ENCODE measurements around the gene ZNF536. TPM values are rescaled to one million over a fixed set of nuclear protein-coding genes. Genes with fewer than 3 reads are reported as not detected.

Gene ZNF536
- total and polyA plus RNA-seq, 2 of the 13 experiments (the other 11 are each of a cell fraction or from before 2014, with no cell fraction given): not detected

DNA sequence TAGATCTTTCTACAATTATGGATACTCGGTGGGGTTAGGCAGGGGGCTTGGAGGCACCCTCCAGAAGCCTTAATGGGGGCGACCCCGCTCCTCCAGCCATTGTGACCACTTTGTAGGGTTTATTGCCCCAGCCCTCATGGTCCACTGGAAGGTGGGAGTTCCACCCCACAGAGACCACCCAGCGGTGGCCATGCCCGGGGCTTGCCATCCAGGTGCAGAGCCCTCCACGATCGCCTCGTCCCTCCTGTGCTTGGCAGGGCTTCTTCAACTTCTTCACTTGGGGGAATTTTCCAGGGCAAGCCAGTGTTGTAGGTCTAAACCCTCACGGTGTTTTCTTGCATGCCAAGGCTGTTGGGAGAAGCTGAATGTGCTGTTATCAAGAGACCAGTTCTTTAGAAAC is 16.1 kb downstream of the ZNF536 start:
- ATAC-seq (no peak), FAIRE-seq (no peak), DNase-seq (ENCODE audit: low spot score) (no peak)
- peaks cover 0 to 3% of the 10 kb centered on the region in 2 experiments; a peak in 1 of 5 replicates for H3K27me3 ChIP-seq (ENCODE audit: control insufficient read depth in 1 of 2, insufficient read depth in 2 of 2, low read length in 2 of 2)
- no peak overlapping the region for H3K4me3 ChIP-seq (replicated peaks in 1 of 3; ENCODE audit: insufficient read depth in 1 of 3, low read depth in 2 of 3, low read length in 3 of 3)
- in situ Hi-C loops (cut with HindIII; ENCODE audit: extremely low pct_ligation_motif_present, low pct_unique_long_range_greater_than_20kb) (no loop called here), intact Hi-C loops (cut with micrococcal nuclease; ENCODE audit: unreplicated experiment) (no loop called here)
- H3K9ac ChIP-seq (ENCODE audit: insufficient read depth, low read depth, low read length): no peak overlapping the region
- no peak overlapping the region for H3K27ac ChIP-seq (ENCODE audit: extremely low read length, insufficient read depth, low read length)
- no peaks in the 10 kb centered on the region for H3K9me3 ChIP-seq (ENCODE audit: low read length)
- H3K79me2 ChIP-seq (ENCODE audit: insufficient read depth, low read length): no peaks in the 10 kb centered on the region
- no TSS peak for BruUV-seq (replicated peaks)
- WGBS (ENCODE audit: low lambda C conversion rate): 0% methylated on average over 1 of the region's 9 CpGs
- no peaks in the 10 kb centered on the region for H4K20me1 ChIP-seq (ENCODE audit: insufficient read depth, low read length)
- H3K36me3 ChIP-seq (replicated peaks in 1 of 2; ENCODE audit: control insufficient read depth in 1 of 2, insufficient read depth in 2 of 2, low read length in 2 of 2): no peaks in the 10 kb centered on the region
- H3K4me2 ChIP-seq (ENCODE audit: low read depth, low read length): no peak overlapping the region
- POLR2A ChIA-PET: no interaction called here
- CTCF ChIA-PET (ENCODE audit: low intra/inter-chr PET ratio, low total read pairs): no interaction called here
- TF ChIP-seq ZKSCAN5 (CRISPR knock-in tag; IDR thresholded peaks at IDR 0.05): no peak
- H2AFZ ChIP-seq (ENCODE audit: low read length): no peak overlapping the region
- no peaks in the 10 kb centered on the region for H3K4me1 ChIP-seq (ENCODE audit: insufficient read depth, low read length)

DNA sequence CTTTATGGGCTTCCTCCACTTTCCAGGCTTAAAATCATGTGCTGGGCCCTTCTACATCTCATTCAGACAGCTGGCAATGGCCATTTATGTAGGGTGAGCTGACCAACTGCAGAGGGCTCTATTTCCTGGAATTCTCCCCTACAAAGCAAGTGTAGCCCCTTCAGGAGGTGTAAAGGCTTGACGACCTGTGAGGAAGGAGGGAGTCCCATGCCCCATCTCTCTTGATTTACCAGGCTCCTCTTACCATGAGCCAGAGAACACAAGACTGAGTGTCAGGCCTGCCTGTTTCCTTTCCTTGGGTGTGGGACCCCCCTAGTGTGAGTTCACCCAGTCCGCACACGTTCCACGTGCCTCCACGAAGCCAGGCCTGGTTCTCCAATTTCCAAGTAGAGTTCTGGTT is 16.6 kb downstream of the ZNF536 start:
- no peak overlapping the region for H3K4me2 ChIP-seq (ENCODE audit: low read depth, low read length)
- no TSS peak for BruUV-seq (replicated peaks)
- FAIRE-seq: no peak
- WGBS (ENCODE audit: low lambda C conversion rate): 25% methylated on average over 5 of the region's 5 CpGs
- DNase-seq (ENCODE audit: low spot score): no peak
- ChIA-PET CTCF (ENCODE audit: low intra/inter-chr PET ratio, low total read pairs) (no interaction called here), POLR2A (no interaction called here)
- intact Hi-C loops (cut with micrococcal nuclease; ENCODE audit: unreplicated experiment): no loop called here
- H3K9ac ChIP-seq (ENCODE audit: insufficient read depth, low read depth, low read length): no peak overlapping the region
- no peaks in the 10 kb centered on the region for H4K20me1 ChIP-seq (ENCODE audit: insufficient read depth, low read length)
- H3K4me3 ChIP-seq (replicated peaks in 1 of 3; ENCODE audit: insufficient read depth in 1 of 3, low read depth in 2 of 3, low read length in 3 of 3): no peak overlapping the region
- no peak for ATAC-seq
- H2AFZ ChIP-seq (ENCODE audit: low read length): no peak overlapping the region
- in situ Hi-C loops (cut with HindIII; ENCODE audit: extremely low pct_ligation_motif_present, low pct_unique_long_range_greater_than_20kb): no loop called here
- H3K9me3 ChIP-seq (ENCODE audit: low read length): no peaks in the 10 kb centered on the region
- TF ChIP-seq ZNF891 (CRISPR knock-in tag; IDR thresholded peaks at IDR 0.05) (no peak), ZNF234 (CRISPR knock-in tag; conservative IDR thresholded peaks at IDR 0.05) (no peak), DNMT1 (CRISPR knock-in tag; IDR thresholded peaks at IDR 0.05) (no peak)
- TF ChIP-seq, protein P1, sequence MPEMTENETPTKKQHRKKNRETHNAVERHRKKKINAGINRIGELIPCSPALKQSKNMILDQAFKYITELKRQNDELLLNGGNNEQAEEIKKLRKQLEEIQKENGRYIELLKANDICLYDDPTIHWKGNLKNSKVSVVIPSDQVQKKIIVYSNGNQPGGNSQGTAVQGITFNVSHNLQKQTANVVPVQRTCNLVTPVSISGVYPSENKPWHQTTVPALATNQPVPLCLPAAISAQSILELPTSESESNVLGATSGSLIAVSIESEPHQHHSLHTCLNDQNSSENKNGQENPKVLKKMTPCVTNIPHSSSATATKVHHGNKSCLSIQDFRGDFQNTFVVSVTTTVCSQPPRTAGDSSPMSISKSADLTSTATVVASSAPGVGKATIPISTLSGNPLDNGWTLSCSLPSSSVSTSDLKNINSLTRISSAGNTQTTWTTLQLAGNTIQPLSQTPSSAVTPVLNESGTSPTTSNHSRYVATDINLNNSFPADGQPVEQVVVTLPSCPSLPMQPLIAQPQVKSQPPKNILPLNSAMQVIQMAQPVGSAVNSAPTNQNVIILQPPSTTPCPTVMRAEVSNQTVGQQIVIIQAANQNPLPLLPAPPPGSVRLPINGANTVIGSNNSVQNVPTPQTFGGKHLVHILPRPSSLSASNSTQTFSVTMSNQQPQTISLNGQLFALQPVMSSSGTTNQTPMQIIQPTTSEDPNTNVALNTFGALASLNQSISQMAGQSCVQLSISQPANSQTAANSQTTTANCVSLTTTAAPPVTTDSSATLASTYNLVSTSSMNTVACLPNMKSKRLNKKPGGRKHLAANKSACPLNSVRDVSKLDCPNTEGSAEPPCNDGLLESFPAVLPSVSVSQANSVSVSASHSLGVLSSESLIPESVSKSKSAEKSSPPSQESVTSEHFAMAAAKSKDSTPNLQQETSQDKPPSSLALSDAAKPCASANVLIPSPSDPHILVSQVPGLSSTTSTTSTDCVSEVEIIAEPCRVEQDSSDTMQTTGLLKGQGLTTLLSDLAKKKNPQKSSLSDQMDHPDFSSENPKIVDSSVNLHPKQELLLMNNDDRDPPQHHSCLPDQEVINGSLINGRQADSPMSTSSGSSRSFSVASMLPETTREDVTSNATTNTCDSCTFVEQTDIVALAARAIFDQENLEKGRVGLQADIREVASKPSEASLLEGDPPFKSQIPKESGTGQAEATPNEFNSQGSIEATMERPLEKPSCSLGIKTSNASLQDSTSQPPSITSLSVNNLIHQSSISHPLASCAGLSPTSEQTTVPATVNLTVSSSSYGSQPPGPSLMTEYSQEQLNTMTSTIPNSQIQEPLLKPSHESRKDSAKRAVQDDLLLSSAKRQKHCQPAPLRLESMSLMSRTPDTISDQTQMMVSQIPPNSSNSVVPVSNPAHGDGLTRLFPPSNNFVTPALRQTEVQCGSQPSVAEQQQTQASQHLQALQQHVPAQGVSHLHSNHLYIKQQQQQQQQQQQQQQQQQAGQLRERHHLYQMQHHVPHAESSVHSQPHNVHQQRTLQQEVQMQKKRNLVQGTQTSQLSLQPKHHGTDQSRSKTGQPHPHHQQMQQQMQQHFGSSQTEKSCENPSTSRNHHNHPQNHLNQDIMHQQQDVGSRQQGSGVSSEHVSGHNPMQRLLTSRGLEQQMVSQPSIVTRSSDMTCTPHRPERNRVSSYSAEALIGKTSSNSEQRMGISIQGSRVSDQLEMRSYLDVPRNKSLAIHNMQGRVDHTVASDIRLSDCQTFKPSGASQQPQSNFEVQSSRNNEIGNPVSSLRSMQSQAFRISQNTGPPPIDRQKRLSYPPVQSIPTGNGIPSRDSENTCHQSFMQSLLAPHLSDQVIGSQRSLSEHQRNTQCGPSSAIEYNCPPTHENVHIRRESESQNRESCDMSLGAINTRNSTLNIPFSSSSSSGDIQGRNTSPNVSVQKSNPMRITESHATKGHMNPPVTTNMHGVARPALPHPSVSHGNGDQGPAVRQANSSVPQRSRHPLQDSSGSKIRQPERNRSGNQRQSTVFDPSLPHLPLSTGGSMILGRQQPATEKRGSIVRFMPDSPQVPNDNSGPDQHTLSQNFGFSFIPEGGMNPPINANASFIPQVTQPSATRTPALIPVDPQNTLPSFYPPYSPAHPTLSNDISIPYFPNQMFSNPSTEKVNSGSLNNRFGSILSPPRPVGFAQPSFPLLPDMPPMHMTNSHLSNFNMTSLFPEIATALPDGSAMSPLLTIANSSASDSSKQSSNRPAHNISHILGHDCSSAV (CRISPR knock-in tag; IDR thresholded peaks at IDR 0.05; ENCODE audit: borderline replicate concordance): no peak
- H3K27me3 ChIP-seq (ENCODE audit: control insufficient read depth in 1 of 2, insufficient read depth in 2 of 2, low read length in 2 of 2): peaks cover 0 to 3% of the 10 kb centered on the region in 2 experiments; a peak in 1 of 5 replicates
- no peak overlapping the region for H3K27ac ChIP-seq (ENCODE audit: extremely low read length, insufficient read depth, low read length)
- no peaks in the 10 kb centered on the region for H3K79me2 ChIP-seq (ENCODE audit: insufficient read depth, low read length)
- no peaks in the 10 kb centered on the region for H3K4me1 ChIP-seq (ENCODE audit: insufficient read depth, low read length)
- no peaks in the 10 kb centered on the region for H3K36me3 ChIP-seq (replicated peaks in 1 of 2; ENCODE audit: control insufficient read depth in 1 of 2, insufficient read depth in 2 of 2, low read length in 2 of 2)
